ENCODE measurements around the gene NEAT1. TPM values are rescaled to one million over a fixed set of nuclear protein-coding genes. Genes with fewer than 3 reads are reported as not detected.

Gene NEAT1
- total and polyA plus RNA-seq, 2 of the 8 experiments (the other 6 are each of a cell fraction or from before 2014, with no cell fraction given) = 2.4 to 10.7 TPM

DNA sequence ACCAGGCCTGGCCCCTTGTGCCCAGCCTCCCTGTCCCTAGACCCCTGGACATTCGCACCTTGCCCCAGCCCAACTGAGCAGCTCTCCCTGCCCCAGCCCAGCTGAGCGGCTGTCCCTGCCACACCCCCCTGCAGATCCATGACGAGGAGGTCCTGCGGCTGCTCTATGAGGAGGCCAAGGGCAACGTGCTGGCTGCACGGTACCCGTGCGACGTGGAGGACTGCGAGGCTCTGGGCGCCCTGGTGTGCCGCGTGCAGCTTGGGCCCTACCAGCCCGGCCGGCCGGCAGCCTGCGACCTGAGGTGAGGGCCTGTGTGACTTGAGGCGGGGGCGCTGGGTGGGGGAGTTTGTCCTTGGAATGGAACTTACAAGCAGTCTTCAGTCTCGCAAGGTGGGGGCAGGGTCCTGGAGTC is 28.5 kb upstream of the NEAT1 start:
- H3K4me2 ChIP-seq (ENCODE audit: insufficient read depth in 1 of 2, low read depth in 2 of 2, low read length in 2 of 2) = no peak overlapping the region
- WGBS, 2 experiments (ENCODE audit: extremely low coverage in 1 of 2, insufficient coverage in 1 of 2, insufficient read length in 1 of 2, insufficient replicate concordance in 2 of 2, low coverage in 1 of 2, low lambda C conversion rate in 2 of 2, missing lambda C conversion rate in 1 of 2) = 94% methylated on average over 19 of the region's 20 CpGs; no CpG with 5 or more reads in 1 of the 2 experiments
- no peak overlapping the region for H4K8ac ChIP-seq (ENCODE audit: extremely low read depth, insufficient read depth, low read length)
- H2BK15ac ChIP-seq (ENCODE audit: low read length) = no peak overlapping the region
- no peak overlapping the region for H2BK5ac ChIP-seq (ENCODE audit: low read depth, low read length)
- no peak overlapping the region for H2BK12ac ChIP-seq (ENCODE audit: low read depth, low read length)
- H4K5ac ChIP-seq (ENCODE audit: insufficient read length, low read depth, low read length) = no peak overlapping the region
- no peak overlapping the region for H2BK120ac ChIP-seq (replicated peaks; ENCODE audit: low read depth, low read length)
- no peak overlapping the region for H3K4ac ChIP-seq (replicated peaks; ENCODE audit: insufficient read length, low read depth, low read length)
- FAIRE-seq (no peak), DNase-seq (ENCODE audit: low read depth in 1 of 2, low spot score in 2 of 2) (no peak)
- no peak overlapping the region for H3K14ac ChIP-seq (ENCODE audit: insufficient read length)
- no peak overlapping the region for H3K27ac ChIP-seq (ENCODE audit: low read depth, low read length)
- no peaks in the 10 kb centered on the region for H3K9me3 ChIP-seq (ENCODE audit: insufficient read depth in 2 of 2, low read depth in 1 of 2, low read length in 1 of 2)
- H3K23ac ChIP-seq (ENCODE audit: insufficient read length) = no peak overlapping the region
- no peak overlapping the region for H2BK20ac ChIP-seq (ENCODE audit: low read length)
- H3K23me2 ChIP-seq (ENCODE audit: low read depth, low read length) = no peaks in the 10 kb centered on the region
- no peak overlapping the region for H2AK5ac ChIP-seq (ENCODE audit: low read depth, low read length)
- peaks cover 0 to 4% (median 0%) of the 10 kb centered on the region in 4 experiments; a peak in 2 of 8 replicates for H3K36me3 ChIP-seq (ENCODE audit: control insufficient read depth in 2 of 4, insufficient read depth in 4 of 4, low read length in 3 of 4)
- H3K79me1 ChIP-seq (ENCODE audit: low read depth, low read length) = peaks cover 2% of the 10 kb centered on the region; the same call in 1 of the 2 replicates
- no peak overlapping the region for H3K18ac ChIP-seq (ENCODE audit: extremely low read depth, low read length)
- H3K27me3 ChIP-seq (replicated peaks in 1 of 4; ENCODE audit: control insufficient read depth in 3 of 4, extremely low read depth in 1 of 4, insufficient read depth in 3 of 4, low read length in 3 of 4) = no peaks in the 10 kb centered on the region
- CTCF ChIA-PET (ENCODE audit: partially characterized antibody) = interaction anchor here (0.7 to 4.5 kb wide), 10 partner anchors 9 to 115 kb away, joined by 3 to 29 read pairs (median 3); partner anchors contain the start of gene NEAT1
- H3K56ac ChIP-seq (replicated peaks; ENCODE audit: insufficient read length, low read depth, low read length) = no peak overlapping the region
- POLR2A ChIA-PET (ENCODE audit: partially characterized antibody) = interaction anchor here (0.8 to 17.0 kb wide), 7 partner anchors 22 to 109 kb away, joined by 3 to 202 read pairs (median 3); partner anchors contain the start of genes MALAT1 and NEAT1
- H3K9ac ChIP-seq (replicated peaks in 1 of 4; ENCODE audit: extremely low read depth in 1 of 4, low read depth in 3 of 4, low read length in 3 of 4) = no peak overlapping the region
- peaks cover 0 to 14% (median 5%) of the 10 kb centered on the region in 4 experiments; a peak in 5 of 7 replicates for H3K4me1 ChIP-seq (replicated peaks in 1 of 4; ENCODE audit: control insufficient read depth in 3 of 4, insufficient read depth in 4 of 4, low read length in 3 of 4)
- no peak overlapping the region for H4K91ac ChIP-seq (replicated peaks; ENCODE audit: insufficient read length, low read length)
- peaks cover 0 to 4% of the 10 kb centered on the region in 2 experiments for H4K20me1 ChIP-seq (replicated peaks in 1 of 2; ENCODE audit: control insufficient read depth in 1 of 2, insufficient read depth in 2 of 2, low read length in 2 of 2)
- H3K79me2 ChIP-seq (ENCODE audit: control insufficient read depth in 1 of 2, insufficient read depth in 2 of 2, low read length in 2 of 2) = no peaks in the 10 kb centered on the region
- H3K4me3 ChIP-seq (ENCODE audit: extremely low read depth in 1 of 4, insufficient read depth in 2 of 4, low read depth in 3 of 4, low read length in 4 of 4) = no peak overlapping the region
- no peak overlapping the region for H2AFZ ChIP-seq (ENCODE audit: low read length)

All from H1 (cell line).